Mucosa of stomach (tissue), 1 donor: ENCODE data around the gene ROBO1.

Source experiments
- H3K27me3 ChIP-seq: one replicate; pipeline ENCODE4 v1.7.0; 2013; ENCODE audit warnings: mild to moderate bottlenecking, low read length; ENCODE audit not compliant: control insufficient read depth, insufficient read depth
- H3K36me3 ChIP-seq: one replicate; pipeline ENCODE4 v1.7.0; 2013; ENCODE audit warnings: low read length; ENCODE audit not compliant: control insufficient read depth, insufficient read depth
- H3K4me1 ChIP-seq: one replicate; pipeline ENCODE4 v1.7.0; 2013; ENCODE audit warnings: mild to moderate bottlenecking, low read length; ENCODE audit not compliant: control insufficient read depth, insufficient read depth
- H3K4me3 ChIP-seq: one replicate; pipeline ENCODE4 v1.7.0; 2013; ENCODE audit warnings: low read length
- H3K9ac ChIP-seq: one replicate; pipeline ENCODE4 v1.7.0; 2013; ENCODE audit warnings: mild to moderate bottlenecking, low read length, moderate library complexity
- H3K9me3 ChIP-seq: one replicate; pipeline ENCODE4 v1.7.0; 2013; ENCODE audit warnings: mild to moderate bottlenecking, low read length, moderate library complexity; ENCODE audit not compliant: control insufficient read depth
- donor health status: Pancreatic carcinoma.

ROBO1 gene

GRCh38 chr3:79362571-79363270, 405.1 kb downstream of the ROBO1 start:
- Histone ChIP-seq H3K9me3 (no peaks in the 10 kb centered on the region), H3K9ac (no peak overlapping the region), H3K27me3 (no peaks in the 10 kb centered on the region), H3K4me1 (no peaks in the 10 kb centered on the region), H3K4me3 (no peak overlapping the region), H3K36me3 (no peaks in the 10 kb centered on the region)

- no peak overlapping the region for H3K4me3 ChIP-seq
- H3K9ac ChIP-seq = no peak overlapping the region
- no peaks in the 10 kb centered on the region for H3K36me3 ChIP-seq
- H3K9me3 ChIP-seq = no peaks in the 10 kb centered on the region
- no peaks in the 10 kb centered on the region for H3K27me3 ChIP-seq
- H3K4me1 ChIP-seq = no peaks in the 10 kb centered on the region
Observed at GRCh38 chr3:79361748-79362378, 405.9 kb downstream of the ROBO1 start.

- Histone ChIP-seq H3K36me3 (no peaks in the 10 kb centered on the region), H3K27me3 (no peaks in the 10 kb centered on the region), H3K4me3 (no peak overlapping the region), H3K4me1 (no peaks in the 10 kb centered on the region), H3K9ac (no peak overlapping the region), H3K9me3 (no peaks in the 10 kb centered on the region)
Observed at GRCh38 chr3:79358327-79358726, 409.5 kb downstream of the ROBO1 start.

- no peaks in the 10 kb centered on the region for H3K4me1 ChIP-seq
- no peak overlapping the region for H3K9ac ChIP-seq
- no peaks in the 10 kb centered on the region for H3K9me3 ChIP-seq
- no peaks in the 10 kb centered on the region for H3K27me3 ChIP-seq
- no peak overlapping the region for H3K4me3 ChIP-seq
- no peaks in the 10 kb centered on the region for H3K36me3 ChIP-seq
Observed at GRCh38 chr3:79354179-79354688, 413.6 kb downstream of the ROBO1 start.

GRCh38 chr3:79351699-79352098, 416.1 kb downstream of the ROBO1 start:
- Histone ChIP-seq H3K4me3 (no peak overlapping the region), H3K9ac (no peak overlapping the region), H3K36me3 (no peaks in the 10 kb centered on the region), H3K4me1 (no peaks in the 10 kb centered on the region), H3K9me3 (no peaks in the 10 kb centered on the region), H3K27me3 (no peaks in the 10 kb centered on the region)

GRCh38 chr3:79344876-79345871, 422.6 kb downstream of the ROBO1 start:
- Histone ChIP-seq H3K4me1 (peaks cover 3% of the 10 kb centered on the region), H3K36me3 (no peaks in the 10 kb centered on the region), H3K9me3 (no peaks in the 10 kb centered on the region), H3K4me3 (no peak overlapping the region), H3K9ac (no peak overlapping the region), H3K27me3 (no peaks in the 10 kb centered on the region)

- H3K36me3 ChIP-seq = no peaks in the 10 kb centered on the region
- no peak overlapping the region for H3K9ac ChIP-seq
- no peaks in the 10 kb centered on the region for H3K9me3 ChIP-seq
- H3K4me1 ChIP-seq = peaks cover 12% of the 10 kb centered on the region
- H3K4me3 ChIP-seq = no peak overlapping the region
- H3K27me3 ChIP-seq = no peaks in the 10 kb centered on the region
Observed at GRCh38 chr3:79341961-79342360, 425.8 kb downstream of the ROBO1 start.

- Histone ChIP-seq H3K36me3 (no peaks in the 10 kb centered on the region), H3K4me1 (peaks cover 12% of the 10 kb centered on the region), H3K4me3 (no peak overlapping the region), H3K9me3 (no peaks in the 10 kb centered on the region), H3K9ac (no peak overlapping the region), H3K27me3 (no peaks in the 10 kb centered on the region)
Observed at GRCh38 chr3:79339846-79340245, 428.0 kb downstream of the ROBO1 start.

- no peaks in the 10 kb centered on the region for H3K27me3 ChIP-seq
- H3K9ac ChIP-seq = no peak overlapping the region
- H3K9me3 ChIP-seq = no peaks in the 10 kb centered on the region
- peaks cover 12% of the 10 kb centered on the region for H3K4me1 ChIP-seq
- H3K36me3 ChIP-seq = no peaks in the 10 kb centered on the region
- no peak overlapping the region for H3K4me3 ChIP-seq
Observed at GRCh38 chr3:79337798-79338197, 430.0 kb downstream of the ROBO1 start.

- H3K9ac ChIP-seq = no peak overlapping the region
- no peak overlapping the region for H3K4me3 ChIP-seq
- H3K4me1 ChIP-seq = no peaks in the 10 kb centered on the region
- no peaks in the 10 kb centered on the region for H3K36me3 ChIP-seq
- H3K9me3 ChIP-seq = no peaks in the 10 kb centered on the region
- H3K27me3 ChIP-seq = no peaks in the 10 kb centered on the region
Observed at GRCh38 chr3:79329154-79329553, 438.6 kb downstream of the ROBO1 start.

- Histone ChIP-seq H3K9me3 (no peaks in the 10 kb centered on the region), H3K4me3 (no peak overlapping the region), H3K4me1 (no peaks in the 10 kb centered on the region), H3K27me3 (no peaks in the 10 kb centered on the region), H3K9ac (no peak overlapping the region), H3K36me3 (no peaks in the 10 kb centered on the region)
Observed at GRCh38 chr3:79326642-79327041, 441.2 kb downstream of the ROBO1 start.
